Left hindlimb (tissue), 1 donor: ENCODE results near the gene TIMM29.
A peak's percentile ranks its signal among the peaks of the same experiment; 100 is the strongest.
"Not testable (repeated sequence)": the region's sequence is repeated elsewhere in the genome, so short reads cannot be mapped to it uniquely, and the experiment has no call there.

Experiments
- DNase-seq: peaks from one replicate; pipeline ENCODE4 v3.0.0-alpha.2; 2018

The TIMM29 gene

DNA sequence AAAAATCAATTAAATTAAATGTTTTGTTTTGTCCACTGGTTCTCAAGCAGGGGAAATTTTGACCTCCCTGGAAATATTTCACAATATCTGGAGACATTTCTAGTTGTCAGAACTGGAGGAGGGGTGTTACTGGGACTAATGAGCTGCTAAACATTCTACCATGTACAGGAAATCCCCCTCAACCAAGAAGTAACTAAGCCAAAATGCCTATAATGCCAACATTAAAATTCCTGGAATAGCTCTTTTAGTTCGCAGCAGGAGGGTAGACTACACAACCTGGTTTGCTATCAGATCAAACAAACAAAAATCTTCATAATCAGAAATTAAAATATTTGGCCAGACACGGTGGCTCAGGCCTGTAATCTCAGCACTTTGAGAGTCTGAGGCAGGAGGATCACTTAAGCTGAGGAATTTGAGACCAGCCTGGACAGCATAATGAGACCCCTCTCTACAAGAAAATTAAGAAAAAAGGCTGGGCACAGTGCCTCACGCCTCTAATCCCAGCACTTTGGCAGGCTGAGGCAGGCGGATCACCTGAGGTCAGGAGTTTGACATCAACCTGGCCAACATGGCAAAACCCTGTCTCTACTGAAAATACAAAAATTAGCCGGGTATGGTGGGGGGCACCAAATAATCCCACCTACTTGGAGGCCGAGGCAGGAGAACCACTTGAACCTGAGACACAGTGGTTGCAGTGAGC lies 18.5 kb downstream of the TIMM29 start:
- no peak for DNase-seq

DNA sequence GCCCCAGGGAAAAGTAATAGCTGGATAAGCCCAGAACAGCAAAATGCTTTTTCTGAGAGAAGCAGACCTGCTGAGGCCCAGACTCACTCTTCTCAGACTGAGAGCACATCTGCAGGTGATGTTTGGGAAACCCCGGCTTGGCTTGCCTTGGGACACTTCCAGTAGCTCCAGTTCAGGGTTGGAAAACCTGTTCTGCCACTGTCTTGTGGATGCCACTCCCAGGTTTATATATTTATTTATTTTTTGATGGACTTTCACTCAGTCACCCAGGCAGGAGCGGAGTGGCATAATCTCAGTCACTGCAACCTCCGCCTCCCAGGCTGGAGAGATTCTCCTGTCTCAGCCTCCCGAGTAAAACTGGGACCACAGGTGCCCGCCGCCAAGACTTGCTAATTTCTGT lies 24.2 kb downstream of the TIMM29 start:
- no peak for DNase-seq

GRCh38 chr19:10959277-10959968 lies 30.8 kb downstream of the TIMM29 start:
- not testable (repeated sequence) for DNase-seq

DNA sequence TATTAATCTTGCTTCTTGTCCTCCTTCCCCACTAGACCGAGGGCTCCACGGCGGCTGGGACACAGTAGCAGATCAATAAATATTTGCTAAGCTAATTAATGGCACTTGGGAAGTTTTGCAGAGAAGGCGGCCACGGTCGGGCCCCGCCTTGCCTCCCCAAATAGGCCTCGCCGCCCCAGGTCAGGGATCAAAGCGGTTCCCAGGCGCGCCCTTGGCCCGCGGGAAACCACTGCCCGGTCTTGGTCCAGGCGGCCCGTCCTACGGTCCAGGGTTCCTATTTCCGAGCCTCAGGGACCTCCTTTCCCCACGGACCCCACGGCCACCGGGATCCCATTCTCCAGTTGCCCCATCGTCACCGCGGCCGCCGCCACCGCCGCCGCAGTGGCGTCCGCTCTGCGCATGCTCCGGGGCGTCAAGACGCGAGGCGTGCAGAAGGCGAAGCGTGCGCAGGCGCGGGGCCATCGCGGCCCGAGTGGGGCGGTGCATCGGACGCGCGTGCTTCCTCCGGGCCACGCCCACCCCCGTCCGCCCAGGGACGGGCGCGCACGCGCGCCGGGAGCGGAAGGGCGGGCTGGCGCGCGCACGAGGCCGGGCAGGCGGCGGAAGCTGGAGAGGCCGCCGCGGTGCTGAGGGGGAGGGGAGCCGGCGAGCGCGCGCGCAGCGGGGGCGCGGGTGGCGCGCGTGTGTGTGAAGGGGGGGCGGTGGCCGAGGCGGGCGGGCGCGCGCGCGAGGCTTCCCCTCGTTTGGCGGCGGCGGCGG lies 31.9 kb downstream of the TIMM29 start, which contains the start of gene SMARCA4:
Gene SMARCA4, plus strand, starts transcription at position 717 of the 759 bp plus-strand sequence. CDS start 23,122 bp downstream, outside the sequence.
- peak; percentile 99 for DNase-seq

- DNase-seq = no peak
These were observed 32.7 kb downstream of the TIMM29 start for GRCh38 chr19:10961073-10961860.

- DNase-seq = no peak
These were observed 34.3 kb downstream of the TIMM29 start for GRCh38 chr19:10962863-10963262.

DNA sequence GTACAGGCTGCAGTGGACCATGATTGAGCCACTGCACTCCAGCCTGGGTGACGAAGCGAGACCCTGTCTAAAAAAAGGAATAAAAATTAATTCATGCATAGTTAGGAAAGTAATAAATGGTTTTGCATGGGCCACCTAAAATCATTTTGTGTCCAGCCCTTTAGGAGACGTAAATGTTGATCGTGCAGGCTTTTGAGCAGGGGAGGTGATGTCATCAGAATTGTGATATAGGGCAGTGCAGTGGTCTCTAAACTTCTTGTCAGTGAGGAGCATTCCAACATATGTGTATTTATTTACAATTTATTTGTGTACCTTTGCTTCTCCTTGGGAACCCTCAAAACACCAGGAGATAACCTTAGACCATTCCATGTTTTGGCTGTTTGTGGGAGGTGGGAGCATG lies 35.3 kb downstream of the TIMM29 start:
- DNase-seq = no peak

DNA sequence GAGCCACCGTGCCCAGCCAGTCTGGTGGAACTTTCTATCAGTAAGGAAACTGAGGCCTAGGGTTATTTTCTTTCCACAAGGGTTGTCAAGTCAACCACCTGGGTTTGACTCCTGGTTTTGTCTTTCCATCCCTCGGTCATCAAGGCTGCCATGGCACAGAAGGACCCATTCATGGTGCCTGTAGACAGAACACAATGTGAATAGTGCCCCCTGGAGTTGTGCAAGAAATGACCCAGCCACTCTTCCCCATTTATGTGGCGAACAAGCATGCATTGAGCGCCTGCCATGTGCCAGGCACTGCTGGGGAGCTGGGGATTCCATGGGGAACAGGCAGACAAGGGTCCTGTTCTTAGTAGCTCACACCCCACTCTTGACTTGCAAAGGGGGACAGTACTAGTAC lies 36.3 kb downstream of the TIMM29 start:
- no peak for DNase-seq

DNA sequence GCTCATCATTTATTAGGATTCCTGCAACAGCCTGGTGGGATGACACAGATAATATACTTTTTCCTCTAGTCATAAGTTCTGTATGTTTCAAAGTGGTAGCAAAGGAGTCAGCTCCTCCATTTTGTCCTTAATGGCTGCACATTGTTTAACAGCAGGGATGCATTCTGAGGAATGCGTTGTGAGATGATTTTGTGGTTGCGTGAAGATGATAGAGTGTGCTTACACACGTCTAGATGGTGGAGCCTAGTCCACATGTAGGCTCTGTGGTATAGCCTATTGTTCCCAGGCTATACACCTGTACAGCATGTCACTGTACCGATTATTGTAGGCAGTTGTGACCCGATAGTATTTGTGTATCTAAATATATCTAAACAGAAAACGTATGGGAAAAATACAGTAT lies 36.8 kb downstream of the TIMM29 start:
- no peak for DNase-seq

DNA sequence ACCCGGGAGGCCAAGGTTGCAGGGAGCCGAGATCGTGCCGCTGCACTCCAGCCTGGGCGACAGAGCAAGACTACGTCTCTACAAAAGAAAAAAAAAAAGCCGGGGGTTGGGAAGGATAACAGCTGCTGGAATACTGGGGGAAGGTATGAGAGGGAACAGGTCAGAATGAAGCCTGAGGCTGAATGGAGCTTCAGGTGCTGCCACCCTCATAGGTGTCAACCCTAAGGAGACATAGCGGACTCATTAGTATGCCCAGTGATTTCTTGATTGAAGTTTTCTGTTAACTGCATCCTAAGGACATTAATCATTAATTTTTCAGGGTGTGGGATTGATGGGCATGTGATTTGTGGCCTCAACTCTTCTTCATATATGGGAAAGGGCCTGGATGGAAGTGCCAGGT lies 38.2 kb downstream of the TIMM29 start:
- no peak for DNase-seq

- DNase-seq = no peak
These were observed 40.0 kb downstream of the TIMM29 start for GRCh38 chr19:10968527-10969135.

GRCh38 chr19:10971107-10971726 lies 42.6 kb downstream of the TIMM29 start:
- no peak for DNase-seq

DNA sequence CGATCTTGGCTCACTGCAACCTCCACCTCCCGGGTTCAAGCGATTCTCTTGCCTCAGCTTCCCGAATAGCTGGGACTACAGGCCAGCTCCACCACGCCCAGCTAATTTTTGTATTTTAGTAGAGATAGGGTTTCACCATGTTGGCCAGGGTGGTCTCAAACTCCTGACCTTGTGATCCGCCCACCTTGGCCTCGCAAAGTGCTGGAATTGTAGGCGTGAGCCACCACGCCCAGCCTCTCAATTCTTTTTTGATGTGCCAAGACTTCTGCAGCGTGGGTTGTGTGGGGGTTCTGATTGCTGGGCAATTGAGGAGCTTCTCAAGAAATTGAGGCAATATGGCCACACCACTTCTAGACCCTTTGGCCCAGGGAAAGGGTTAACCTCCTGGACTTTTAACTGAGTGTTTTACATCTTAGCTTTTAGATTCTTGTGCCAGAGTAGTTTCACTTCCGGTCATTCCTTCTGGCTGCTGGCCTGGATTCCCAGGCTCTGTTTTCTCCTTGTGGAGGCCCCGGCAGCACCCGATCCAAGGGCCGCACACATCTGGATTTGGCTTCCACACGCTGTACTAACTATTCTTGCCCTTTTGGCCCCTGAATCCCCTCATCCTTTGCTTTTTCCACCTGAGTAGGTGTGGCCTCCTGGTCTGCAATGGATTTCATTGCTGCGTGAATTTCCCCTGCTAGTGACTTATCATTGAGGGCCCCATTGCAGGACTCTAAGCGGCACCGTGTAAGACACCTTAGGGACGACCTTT lies 46.9 kb downstream of the TIMM29 start:
- peak; percentile 80 for DNase-seq

- no peak for DNase-seq
These were observed 47.7 kb downstream of the TIMM29 start for GRCh38 chr19:10976131-10976892.

GRCh38 chr19:10977742-10978092 lies 49.1 kb downstream of the TIMM29 start:
- DNase-seq = no peak
